GM21526 (cell line): ENCODE measurements around the gene MEX3B.
A peak's percentile ranks its signal among the peaks of the same experiment; 100 is the strongest.
"Not testable (repeated sequence)": the region's sequence is repeated elsewhere in the genome, so short reads cannot be mapped to it uniquely, and the experiment has no call there.

Experiments
- ATAC-seq: cut with Tn5 transposase; IDR thresholded peaks from one replicate; pipeline ENCODE4 v1.9.1; 2021; ENCODE audit warnings: moderate library complexity; ENCODE audit not compliant: unreplicated experiment, low FRiP score

The MEX3B gene

DNA sequence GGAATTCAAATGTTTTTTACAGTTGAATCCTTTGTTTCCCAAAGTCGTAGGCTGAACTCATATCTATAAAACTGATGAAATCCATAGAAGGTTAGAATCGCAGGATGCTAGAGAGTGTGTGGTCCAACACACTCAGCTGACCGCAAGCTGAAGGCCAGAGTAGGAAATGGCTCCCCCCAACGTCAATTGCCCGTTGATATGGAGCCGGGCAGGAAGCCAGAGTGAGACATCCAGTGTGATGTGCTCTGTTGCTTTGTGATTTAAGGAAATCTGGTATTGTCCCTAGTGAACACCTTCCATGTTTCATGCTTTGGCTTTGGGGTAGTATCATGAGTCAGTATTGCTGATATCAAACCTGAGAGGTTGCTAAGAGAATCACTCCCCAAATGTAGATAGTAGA lies 5.8 kb upstream of the MEX3B start:
- ATAC-seq = no peak

DNA sequence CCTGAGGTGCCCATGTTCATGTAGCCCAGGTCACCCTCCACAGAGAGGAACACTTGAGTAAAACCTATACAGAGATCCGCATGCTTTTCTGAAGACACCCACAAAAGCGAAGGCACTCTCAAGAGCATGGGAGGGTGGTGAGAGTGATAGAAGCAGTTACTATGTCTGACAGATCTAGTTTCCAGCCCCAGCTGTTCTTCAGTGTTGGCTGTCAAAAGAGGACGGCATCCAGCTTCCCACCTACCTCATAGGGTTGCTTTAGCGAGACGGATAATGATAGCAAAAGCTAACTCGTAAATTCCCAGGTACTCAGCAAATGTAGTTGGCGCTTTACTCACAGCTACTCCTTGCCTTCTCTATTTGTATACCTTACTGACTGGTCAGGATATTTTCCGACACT lies 3.0 kb upstream of the MEX3B start:
- no peak for ATAC-seq

DNA sequence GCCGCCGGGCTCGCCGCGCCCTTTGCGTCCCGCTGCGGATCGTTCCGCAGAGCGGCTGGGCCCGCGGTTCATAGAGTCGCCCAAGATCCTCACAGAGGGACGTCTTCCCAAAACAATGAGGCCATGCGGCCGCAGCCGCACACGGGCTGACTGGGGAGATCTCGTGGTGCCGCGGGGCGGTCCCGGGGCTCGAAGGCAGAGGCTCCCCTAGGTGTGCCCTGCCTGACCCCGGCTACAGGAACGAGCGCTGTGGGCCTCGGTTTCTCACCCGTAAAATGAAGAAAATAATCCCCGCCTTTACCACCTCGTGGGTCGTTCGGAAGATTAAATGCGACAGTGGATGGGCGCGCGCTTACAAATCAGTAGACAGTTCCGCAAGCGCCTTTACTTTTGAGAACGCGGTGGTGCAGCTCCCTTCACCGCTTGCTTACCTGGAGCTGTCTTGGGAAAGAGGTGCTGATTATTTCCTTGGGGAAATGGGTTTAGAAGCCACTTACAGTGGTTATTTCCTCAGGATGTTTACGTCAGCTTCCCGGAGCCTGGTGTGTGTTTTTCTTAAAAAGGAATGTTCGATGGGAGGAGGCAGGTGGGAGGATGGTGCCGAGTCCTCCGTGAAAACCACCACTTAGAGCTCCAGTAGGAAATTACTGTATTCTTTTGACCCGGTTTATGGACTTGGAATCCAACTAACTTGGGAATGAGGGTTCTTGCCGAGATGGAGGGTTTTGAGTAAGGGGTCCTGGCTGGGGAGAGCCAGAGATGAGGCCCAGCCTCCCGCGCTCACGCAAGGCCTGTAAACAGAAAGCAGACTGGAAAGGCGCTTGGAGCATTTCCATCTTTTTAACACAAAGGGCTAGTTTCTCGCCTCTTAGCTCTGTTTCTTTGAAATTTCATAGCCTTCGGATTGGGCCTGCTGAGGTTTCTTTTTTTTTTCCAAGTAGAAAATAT lies 1.9 kb upstream of the MEX3B start:
- no peak for ATAC-seq

DNA sequence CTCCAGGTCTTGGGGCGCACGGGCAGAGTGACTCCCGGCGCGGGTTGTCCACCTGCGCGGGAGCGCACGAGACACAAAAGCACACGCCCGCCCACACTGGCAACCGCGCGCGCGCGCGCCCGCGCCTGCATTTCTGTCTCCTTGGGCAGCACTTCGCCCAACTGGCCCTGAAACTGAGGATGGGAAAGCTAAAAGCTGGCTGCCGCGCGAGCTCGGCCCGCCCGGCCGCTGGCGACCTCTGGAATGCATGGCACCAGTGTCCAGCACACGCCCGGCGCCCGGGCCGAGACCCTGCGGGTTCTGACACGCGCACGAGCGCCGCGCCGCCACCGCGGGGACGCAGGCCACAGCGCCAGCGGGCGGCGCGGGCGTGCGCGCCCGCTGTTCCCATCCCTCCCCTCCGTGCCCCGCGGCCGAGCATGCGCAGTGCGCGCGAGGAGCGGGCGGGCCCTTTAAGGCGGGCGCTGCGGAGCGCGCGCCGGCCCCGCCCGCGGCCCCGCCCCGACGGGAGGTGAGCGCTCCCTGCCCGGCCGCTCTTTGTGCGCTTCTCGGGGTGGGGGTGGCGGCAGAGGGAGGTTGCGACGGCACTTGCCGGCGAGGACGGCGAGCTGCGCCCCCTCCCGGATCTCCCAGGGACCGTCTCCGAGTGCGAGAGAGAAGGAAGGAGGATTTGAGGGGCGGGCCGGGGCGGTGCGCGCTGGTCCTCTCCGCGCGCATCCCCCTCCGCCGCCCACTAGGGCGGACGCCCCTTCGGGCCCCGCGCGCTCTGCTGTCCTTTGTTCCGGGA lies 1.0 kb upstream of the MEX3B start:
- ATAC-seq = peak; percentile 65

DNA sequence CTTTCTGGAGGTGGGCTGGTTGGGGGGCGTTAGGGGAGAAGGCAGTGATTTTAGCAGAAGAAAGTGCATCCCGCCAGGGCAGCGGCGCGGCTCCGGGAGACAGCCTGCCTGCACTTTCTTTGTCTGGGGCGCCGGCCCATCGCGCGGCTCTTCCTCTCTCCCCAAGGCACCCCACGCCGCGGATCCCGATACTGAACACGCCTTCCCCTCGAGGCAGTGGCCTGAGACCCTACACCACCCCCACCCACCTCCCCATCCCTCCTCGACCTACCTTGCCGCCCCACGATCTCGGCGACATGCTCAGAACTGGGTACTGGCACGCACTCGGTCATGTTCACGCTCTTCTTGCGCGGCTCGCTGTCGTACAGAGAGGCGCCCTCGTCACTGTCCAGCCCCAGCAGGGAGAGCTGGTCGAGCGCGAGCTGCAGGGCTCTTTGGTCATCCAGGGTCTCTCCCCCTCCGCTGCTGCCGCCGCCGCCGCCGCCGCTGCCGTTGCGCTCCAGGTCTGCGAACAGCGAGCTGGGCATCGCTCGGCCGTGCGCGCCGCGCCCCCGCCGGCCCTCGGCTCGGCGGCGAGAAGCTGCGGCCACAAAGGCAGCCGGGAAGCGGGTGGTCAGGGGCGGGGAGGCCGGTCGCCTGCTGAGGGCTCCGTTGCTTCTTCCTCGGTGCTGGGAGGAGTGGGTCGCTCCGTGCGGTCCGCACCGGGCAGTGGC lies 483 bp downstream of the MEX3B start:
- peak; percentile 0 for ATAC-seq

DNA sequence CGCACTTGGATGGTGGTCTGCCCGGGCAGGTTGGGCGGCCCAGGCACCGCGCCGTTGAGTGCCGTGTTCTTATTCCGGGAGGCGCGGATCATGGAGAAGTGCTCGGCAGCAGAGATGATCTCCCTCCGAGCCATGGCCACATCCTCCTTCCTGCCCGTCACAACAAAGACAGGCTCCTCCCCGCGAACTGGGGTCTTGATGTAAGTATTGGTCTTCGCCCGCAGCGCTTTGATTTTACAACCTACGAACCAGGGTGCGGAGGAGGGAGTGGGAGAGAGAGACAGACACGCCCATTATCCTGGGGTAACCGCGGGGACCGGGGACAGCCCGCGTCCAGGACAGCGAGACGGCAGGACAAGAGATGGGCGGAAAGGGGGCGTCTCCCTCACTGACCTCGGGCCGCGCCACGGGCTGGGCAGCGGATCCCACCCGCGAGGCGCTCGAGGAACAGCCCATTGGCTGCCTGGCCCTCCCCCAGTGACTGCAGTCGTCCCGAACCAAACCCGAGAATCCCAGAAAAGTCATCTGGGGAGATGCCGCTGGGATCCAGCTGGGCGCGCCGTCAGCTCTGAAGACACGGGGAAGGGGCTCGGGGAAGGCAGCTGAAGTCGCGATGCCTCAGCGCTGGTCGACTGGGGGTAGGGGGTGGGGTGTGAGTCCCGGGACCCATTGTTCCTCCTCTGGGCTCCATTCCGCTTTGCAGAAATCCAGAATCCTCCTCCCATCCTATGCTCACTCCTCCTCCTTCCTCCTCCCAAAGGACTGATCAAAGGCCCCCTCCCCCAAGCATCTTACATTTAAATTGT lies 1.2 kb downstream of the MEX3B start:
- no peak for ATAC-seq

DNA sequence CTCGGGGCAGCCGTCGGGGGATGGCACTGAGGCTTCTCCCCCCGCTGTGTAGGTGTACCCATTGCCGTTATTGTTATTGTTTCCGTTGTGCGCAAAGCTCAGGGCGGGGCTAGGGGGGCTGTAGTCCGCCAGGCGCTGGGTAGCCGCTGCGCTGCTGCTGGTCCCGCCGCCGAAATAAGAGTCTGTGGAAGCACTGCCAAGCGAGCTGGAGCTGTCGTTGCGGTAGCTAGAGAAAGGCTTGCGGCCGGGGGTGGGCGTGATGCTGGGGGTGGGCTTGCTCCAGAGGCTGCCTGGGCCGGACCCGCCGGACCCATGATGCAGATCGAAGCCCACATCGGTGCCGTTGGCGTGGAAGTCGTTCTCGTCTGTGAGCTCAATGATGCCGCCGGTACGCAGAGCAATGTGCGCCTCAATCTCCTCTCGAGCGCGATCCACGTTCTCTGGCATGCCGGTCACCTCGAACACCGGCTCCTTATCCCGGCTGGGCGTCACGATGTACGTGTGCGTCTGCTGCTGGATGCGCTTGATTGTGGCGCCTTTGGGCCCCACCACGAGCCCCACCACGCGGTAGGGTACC lies 1.9 kb downstream of the MEX3B start:
- no peak for ATAC-seq

DNA sequence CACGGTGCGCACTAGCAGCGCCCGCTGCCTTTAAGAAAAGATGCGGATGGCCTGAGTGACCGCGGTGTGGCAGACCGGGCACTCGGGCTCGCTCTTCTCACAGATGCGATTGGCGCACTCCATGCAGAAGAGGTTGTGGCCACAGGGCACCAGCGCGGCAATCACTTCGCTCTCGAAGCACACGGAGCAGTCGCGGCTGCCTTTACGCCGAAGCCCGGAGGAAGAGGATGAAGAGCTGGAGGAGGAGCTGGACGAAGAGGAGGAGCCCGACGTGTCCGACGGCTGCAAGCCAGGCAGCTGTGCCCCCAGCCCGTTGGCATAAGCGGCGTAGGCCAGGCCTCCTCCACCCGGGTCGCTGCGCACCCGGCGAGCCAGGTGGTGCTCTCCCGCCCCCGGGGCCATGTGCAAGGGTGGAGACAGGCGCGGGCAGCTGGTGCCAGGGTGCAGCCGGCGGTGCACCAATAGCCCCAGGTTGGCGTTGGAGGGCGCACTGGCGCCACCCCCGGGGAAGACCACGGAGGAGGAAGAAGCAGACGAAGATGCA lies 2.6 kb downstream of the MEX3B start:
- ATAC-seq = no peak

DNA sequence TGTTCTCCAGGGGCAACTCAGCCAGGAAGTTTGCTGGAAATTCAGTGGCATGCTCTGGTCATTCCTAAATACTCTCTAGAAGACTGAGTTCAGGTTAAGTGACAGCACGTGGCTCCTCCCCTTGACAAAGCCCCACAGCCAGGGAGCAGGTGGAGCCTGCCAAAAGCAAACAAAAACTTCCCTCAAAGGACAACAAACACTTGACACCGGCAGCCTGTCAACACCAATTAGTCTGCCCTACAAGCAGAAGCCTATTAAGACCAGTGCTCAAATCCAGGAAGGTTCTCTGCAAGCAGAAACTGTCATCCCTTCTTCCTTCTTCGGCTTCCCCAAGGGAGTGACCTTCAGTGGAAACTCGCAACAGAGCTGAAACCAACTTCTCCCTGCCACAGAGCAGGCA lies 5.0 kb downstream of the MEX3B start:
- ATAC-seq = no peak

DNA sequence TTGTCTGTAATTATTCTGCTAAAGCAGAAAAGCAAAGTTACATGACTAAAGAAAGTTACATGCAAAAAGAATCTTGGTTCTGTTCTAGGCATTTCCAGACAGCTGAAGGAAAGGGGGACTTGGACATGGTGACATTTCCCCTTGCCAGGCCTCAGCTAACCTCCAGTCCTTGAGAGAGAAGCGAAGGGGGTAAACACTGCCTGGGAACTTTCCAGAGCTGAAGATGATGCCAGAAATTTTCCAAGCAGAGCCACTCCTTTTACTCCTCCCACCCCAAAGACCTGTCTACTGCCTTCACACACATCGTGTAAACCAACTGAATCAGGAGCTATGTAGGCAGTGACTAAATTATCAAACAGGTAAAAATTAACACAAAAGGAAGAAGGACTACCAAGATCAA lies 5.4 kb downstream of the MEX3B start:
- ATAC-seq = no peak

DNA sequence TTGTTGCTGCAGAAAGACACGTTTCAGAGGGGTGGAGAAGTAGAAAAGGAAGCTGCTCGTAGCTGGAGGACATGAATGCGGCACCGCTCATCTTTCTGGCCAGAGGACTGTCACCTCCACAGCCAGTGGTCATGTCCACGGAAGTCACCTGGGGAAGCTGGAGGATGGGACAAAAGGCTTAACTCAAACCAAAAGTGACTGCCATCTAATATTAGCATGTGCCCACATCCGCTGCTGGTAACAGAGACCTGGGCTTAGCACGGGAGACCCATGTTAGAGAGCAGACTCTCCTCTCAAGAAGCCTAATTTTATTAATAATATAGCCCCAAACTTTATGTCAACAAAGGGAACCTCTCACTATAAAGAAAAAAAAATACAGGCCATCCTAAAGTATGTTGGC lies 5.9 kb downstream of the MEX3B start:
- ATAC-seq = no peak

DNA sequence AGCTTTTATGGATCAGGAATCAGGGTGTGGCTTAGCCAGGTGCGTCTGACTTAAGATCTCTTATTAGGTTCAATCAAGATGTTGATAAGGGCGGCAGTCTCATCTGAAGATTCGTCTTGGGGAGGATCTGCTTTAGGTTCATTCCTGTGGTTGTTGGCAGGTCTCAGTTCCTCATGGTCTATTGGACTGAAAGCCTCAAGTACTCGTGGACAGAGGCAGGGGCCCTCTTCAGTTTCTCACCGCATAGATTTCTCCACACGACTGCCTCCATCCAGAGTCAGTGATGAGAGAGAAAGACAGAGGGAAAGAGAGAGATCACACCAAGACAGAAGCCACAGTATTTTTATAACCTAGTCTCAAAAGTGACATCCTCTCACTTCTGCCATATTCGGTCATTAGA lies 9.4 kb downstream of the MEX3B start:
- no peak for ATAC-seq

DNA sequence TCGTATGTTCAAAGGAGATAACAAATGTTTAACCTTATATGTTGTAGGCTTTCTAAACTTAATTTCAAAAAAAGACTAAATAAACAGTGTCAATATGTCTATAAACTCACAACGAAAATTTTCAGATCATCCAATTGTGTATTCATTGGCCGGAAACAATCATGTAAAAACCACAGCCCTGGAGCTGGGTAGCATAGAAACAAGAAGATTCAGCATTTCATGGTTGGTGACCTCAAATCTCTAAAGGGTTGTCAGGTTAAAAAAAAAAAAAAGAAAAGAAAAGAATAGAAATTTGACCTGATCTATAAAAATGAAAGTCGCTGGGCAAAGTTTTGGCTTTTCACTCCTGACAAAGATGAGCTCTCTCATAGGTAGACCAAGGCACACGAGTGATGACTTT lies 13.9 kb downstream of the MEX3B start:
- no peak for ATAC-seq

DNA sequence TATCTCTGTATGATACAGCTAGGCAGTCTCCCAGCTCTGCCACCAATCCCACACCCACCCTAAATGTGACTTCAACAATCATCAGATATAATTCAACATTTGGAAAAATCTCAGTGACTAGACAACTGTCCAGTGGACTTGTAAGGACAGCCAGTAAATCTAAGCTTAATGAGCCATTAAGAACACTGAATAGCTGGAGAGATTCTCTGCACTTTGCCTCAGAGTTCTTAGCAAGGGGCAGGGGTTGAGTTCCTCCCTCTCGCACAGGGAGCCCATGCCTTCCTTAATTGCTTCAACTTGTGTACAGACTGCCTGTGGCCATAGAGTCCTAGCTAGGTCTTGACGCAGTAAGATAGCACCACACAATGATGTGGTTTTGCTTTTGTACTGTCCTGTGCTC lies 15.6 kb downstream of the MEX3B start:
- ATAC-seq = no peak

DNA sequence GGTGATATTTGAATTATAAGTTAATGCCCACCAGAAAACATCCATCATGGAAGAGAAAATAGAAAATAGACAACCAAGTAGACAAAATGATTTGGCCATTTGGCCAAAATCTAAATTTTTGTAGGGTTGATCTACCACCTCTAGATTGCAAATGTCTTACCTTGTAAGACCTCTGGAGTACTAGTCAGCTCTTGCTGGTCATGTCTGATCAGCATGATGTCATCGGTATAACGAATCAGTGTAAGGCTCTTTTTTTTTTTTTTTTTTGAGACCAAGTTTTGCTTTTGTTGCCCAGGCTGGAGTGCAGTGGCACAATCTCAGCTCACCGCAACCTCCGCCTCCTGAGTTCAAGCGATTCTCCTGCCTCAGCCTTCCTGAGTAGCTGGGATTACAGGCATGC lies 17.7 kb downstream of the MEX3B start:
- ATAC-seq = not testable (repeated sequence)

DNA sequence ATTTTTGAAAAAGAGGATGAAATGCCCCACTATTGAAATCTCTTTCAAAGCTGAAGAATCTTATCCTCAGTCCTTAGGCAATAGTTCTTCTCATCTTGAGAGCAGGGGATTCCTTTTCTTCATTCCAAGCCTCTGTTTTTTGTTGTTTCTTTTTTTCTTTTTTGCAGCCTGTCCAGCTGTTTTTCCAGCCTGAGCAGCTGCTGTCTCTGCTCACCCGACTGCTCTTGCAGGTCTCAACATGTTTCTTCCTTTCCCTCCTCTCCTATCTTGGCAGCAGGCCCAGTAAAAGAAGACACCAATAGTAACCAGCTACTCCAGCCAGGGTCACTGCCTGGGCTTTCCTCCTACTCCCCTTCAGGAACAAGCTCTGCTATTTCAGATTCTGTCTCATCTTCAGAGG lies 23.8 kb downstream of the MEX3B start:
- ATAC-seq = no peak

DNA sequence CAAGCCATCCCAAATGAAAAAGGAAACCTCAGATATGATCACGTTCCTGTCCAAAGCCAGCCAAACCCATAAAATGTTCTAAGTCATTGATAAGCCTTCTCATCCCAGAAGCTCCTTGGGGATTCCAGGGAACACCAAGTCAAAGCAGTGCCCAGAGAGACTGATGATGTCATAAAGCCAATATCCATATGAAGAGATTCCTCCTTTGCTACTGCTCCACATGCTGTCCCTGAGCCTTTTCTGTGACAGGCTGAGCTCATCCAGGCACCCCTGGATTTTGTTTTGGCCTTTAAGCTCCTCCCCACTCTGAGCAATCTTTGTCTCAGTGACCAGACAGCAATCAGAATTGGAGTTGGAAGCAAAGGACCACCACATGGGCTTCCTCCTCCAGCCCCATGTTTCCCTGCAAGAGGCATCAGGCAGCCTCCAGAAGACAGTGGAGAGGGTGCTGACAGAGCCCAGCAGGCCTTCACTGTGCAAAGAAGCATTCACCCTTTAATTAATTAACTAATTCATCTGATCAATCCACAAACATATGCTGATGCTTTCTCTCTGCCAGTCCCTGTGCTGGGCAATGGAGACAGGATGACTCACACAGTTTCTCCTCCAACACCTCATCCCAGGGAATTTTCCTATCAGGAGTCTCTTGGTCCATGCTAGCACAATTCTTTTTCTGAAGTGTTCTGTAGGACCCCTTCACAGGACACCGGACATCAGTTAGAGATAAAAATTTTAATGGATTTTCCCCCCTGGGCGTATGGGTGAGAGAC lies 25.0 kb downstream of the MEX3B start:
- no peak for ATAC-seq

DNA sequence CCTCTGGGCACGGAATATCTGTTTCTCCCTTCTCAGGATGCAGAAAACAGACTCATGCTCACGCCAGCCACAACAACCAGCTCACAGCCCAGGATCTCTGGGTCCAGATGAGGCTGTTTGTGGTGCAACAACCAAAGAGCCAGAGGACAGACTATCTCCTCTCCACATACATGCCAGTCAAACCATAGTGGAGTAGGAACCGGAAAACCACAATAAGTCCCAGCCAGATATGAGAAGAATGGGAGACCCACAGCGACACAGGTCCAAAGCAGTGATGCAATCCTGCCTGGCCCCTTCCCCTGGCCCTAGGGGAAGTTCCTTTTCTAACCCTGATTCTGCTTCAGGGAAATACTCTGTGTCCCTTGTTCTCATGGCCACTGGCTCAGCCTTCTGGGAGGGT lies 27.6 kb downstream of the MEX3B start:
- no peak for ATAC-seq

DNA sequence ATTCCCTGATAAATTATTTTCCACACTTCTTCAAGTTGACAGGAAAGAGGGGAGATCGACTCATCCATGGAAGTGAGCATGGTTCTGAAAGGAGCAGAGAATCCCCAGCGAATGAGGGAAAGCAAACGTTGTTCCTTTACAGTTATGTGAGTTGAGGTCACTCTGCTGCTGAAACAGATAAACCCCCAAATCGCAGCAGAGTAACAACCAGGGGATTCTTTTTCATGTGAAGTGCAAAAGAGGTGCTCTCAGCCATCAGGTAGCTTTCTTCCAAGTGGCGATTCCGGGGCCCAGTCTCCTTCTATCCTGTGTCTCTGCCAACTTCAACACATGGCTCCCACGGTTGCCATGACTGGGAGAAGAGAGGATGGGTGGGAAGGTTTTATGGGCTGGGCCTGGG lies 28.2 kb downstream of the MEX3B start:
- no peak for ATAC-seq
